Mesenchymal stem cell (in vitro differentiated cells and primary cell): ENCODE measurements around the gene PHETA1.

ENCODE experiments used
- DNase-seq: peaks from one replicate; pipeline ENCODE4 v3.0.0-alpha.2; 2013
- H2AFZ ChIP-seq: one replicate; pipeline ENCODE4 v1.6.1; 2013; ENCODE audit warnings: low read depth, mild to moderate bottlenecking, control low read depth, inconsistent platforms, low read length, moderate library complexity
- H2AK5ac ChIP-seq: 2 replicates; pipeline ENCODE4 v1.6.1; 2013; ENCODE audit warnings: low read length, moderate library complexity, mild to moderate bottlenecking, inconsistent platforms; ENCODE audit not compliant: severe bottlenecking
- H2BK120ac ChIP-seq: one replicate; pipeline ENCODE4 v1.6.1; 2013; ENCODE audit warnings: low read depth, mild to moderate bottlenecking, inconsistent platforms, low read length, moderate library complexity
- H2BK12ac ChIP-seq, 2 experiments: one replicate each; pipeline ENCODE4 v1.6.1; 2013; ENCODE audit warnings: inconsistent platforms in 2 of 2, low read length in 2 of 2, mild to moderate bottlenecking in 2 of 2, moderate library complexity in 2 of 2, control low read depth in 1 of 2
- H2BK15ac ChIP-seq: one replicate; pipeline ENCODE4 v1.6.1; 2013; ENCODE audit warnings: mild to moderate bottlenecking, low read depth, inconsistent platforms; ENCODE audit not compliant: poor library complexity, severe bottlenecking
- H2BK5ac ChIP-seq: 2 replicates; pipeline ENCODE4 v1.6.1; 2013; ENCODE audit warnings: low read depth, mild to moderate bottlenecking, low read length, control low read depth, inconsistent platforms; ENCODE audit not compliant: poor library complexity, severe bottlenecking
- H3K14ac ChIP-seq, 2 experiments: one replicate each; pipeline ENCODE4 v1.6.1; 2013; ENCODE audit warnings: inconsistent platforms in 2 of 2, low read length in 2 of 2, control low read depth in 1 of 2, mild to moderate bottlenecking in 1 of 2, moderate library complexity in 1 of 2
- H3K18ac ChIP-seq, 2 experiments: one replicate each; pipeline ENCODE4 v1.6.1; 2013; ENCODE audit warnings: inconsistent platforms in 2 of 2, low read length in 2 of 2, control low read depth in 1 of 2, low read depth in 1 of 2, mild to moderate bottlenecking in 1 of 2
- H3K23ac ChIP-seq, 2 experiments: one replicate each; pipeline ENCODE4 v1.6.1; 2013; ENCODE audit warnings: inconsistent platforms in 2 of 2, low read length in 2 of 2, mild to moderate bottlenecking in 2 of 2, moderate library complexity in 2 of 2, control low read depth in 1 of 2
- H3K27ac ChIP-seq: 2 replicates; pipeline ENCODE4 v1.5.1; 2013; ENCODE audit warnings: mild to moderate bottlenecking, moderate library complexity, low read length, control low read depth, inconsistent platforms; ENCODE audit not compliant: poor library complexity, severe bottlenecking
- H3K27me3 ChIP-seq, 2 experiments: 2 replicates each; pipeline versions ENCODE4 v1.6.1 to v1.7.0; 2013; ENCODE audit warnings: low read length in 2 of 2, mild to moderate bottlenecking in 2 of 2, moderate library complexity in 2 of 2, control low read depth in 1 of 2, inconsistent platforms in 1 of 2; ENCODE audit not compliant: control insufficient read depth in 1 of 2, insufficient read depth in 1 of 2
- H3K36me3 ChIP-seq, 2 experiments: 2 replicates each; pipeline versions ENCODE4 v1.6.1 to v1.7.0; 2013; ENCODE audit warnings: low read length in 2 of 2, control low read depth in 1 of 2, inconsistent platforms in 1 of 2, low read depth in 1 of 2, mild to moderate bottlenecking in 1 of 2; ENCODE audit not compliant: insufficient read depth in 2 of 2, control insufficient read depth in 1 of 2
- H3K4ac ChIP-seq, 2 experiments: one replicate each; pipeline ENCODE4 v1.6.1; 2013; ENCODE audit warnings: inconsistent platforms in 2 of 2, low read length in 2 of 2, mild to moderate bottlenecking in 2 of 2, moderate library complexity in 2 of 2, control low read depth in 1 of 2, low read depth in 1 of 2
- H3K4me1 ChIP-seq: 2 replicates; pipeline ENCODE4 v1.6.1; 2013; ENCODE audit warnings: low read depth, low read length, control low read depth; ENCODE audit not compliant: control insufficient read depth, insufficient read depth
- H3K4me2 ChIP-seq: 2 replicates; pipeline ENCODE4 v1.6.1; 2013; ENCODE audit warnings: low read length, mild to moderate bottlenecking, inconsistent platforms; ENCODE audit not compliant: poor library complexity, severe bottlenecking
- H3K4me3 ChIP-seq, 2 experiments: 2 replicates each; pipeline versions ENCODE4 v1.5.1 to v1.7.0; 2013; ENCODE audit warnings: low read length in 2 of 2, mild to moderate bottlenecking in 2 of 2, control low read depth in 1 of 2, low read depth in 1 of 2; ENCODE audit not compliant: insufficient read depth in 1 of 2
- H3K79me1 ChIP-seq: replicated peaks from 2 replicates; pipeline ENCODE4 v1.6.1; 2013; ENCODE audit warnings: mild to moderate bottlenecking, control low read depth, low read length, inconsistent platforms; ENCODE audit not compliant: poor library complexity, severe bottlenecking
- H3K9ac ChIP-seq: 2 replicates; pipeline ENCODE4 v1.7.0; 2013; ENCODE audit warnings: mild to moderate bottlenecking, low read length, moderate library complexity
- H3K9me3 ChIP-seq: 2 replicates; pipeline ENCODE4 v1.7.0; 2013; ENCODE audit warnings: mild to moderate bottlenecking, low read length; ENCODE audit not compliant: control insufficient read depth
- H4K8ac ChIP-seq: one replicate; pipeline ENCODE4 v1.6.1; 2013; ENCODE audit warnings: inconsistent platforms, mild to moderate bottlenecking, low read length, moderate library complexity
- H4K91ac ChIP-seq: one replicate; pipeline ENCODE4 v1.6.1; 2013; ENCODE audit warnings: mild to moderate bottlenecking, low read length, inconsistent platforms
- WGBS: methylation state at CpG from one replicate; pipeline ENCODE4 v1.1.7; 2013; ENCODE audit warnings: mixed read lengths; 5-methylcytosine and 5-hydroxymethylcytosine counted together

PHETA1 gene

GRCh38 chr12:111412007-111412829 lies 43.3 kb upstream of the PHETA1 start:
- WGBS = 27% methylated on average over 15 of the region's 15 CpGs

GRCh38 chr12:111411185-111411764 lies 42.4 kb upstream of the PHETA1 start:
- Histone ChIP-seq H2BK12ac (peak overlapping the region; percentile 53 to 88), H2BK120ac (peak overlapping the region; percentile 78), H3K27ac (peak overlapping the region; percentile 94), H3K4me3 (no peak overlapping the region), H3K4me2 (no peak overlapping the region), H2BK15ac (peak overlapping the region; percentile 96), H2AFZ (no peak overlapping the region), H3K9ac (peak overlapping the region; percentile 35), H2BK5ac (peak overlapping the region; percentile 26), H3K9me3 (no peaks in the 10 kb centered on the region), H3K4ac (peak overlapping the region; percentile 90 to 94), H4K91ac (peak overlapping the region; percentile 90), H4K8ac (peak overlapping the region; percentile 80), H3K23ac (peak overlapping the region in 1 of 2 experiments; percentile 16), H3K79me1 (no peaks in the 10 kb centered on the region), H3K4me1 (peaks cover 61% of the 10 kb centered on the region), H3K27me3 (no peaks in the 10 kb centered on the region), H3K36me3 (peaks cover 2 to 18% of the 10 kb centered on the region in 2 experiments), H3K18ac (peak overlapping the region; percentile 84 to 92), H3K14ac (peak overlapping the region in 1 of 2 experiments; percentile 53), H2AK5ac (peak overlapping the region; percentile 84)
- DNase-seq = peak; percentile 58
- 87% methylated on average over 5 of the region's 8 CpGs for WGBS

More at GRCh38 chr12:111412007-111412829, 43.3 kb upstream of the PHETA1 start:
- Histone ChIP-seq H3K4ac (peak overlapping the region; percentile 90 to 94), H3K9me3 (no peaks in the 10 kb centered on the region), H3K18ac (peak overlapping the region; percentile 83 to 84), H4K91ac (peak overlapping the region; percentile 90), H3K36me3 (peaks cover 9 to 21% of the 10 kb centered on the region in 2 experiments), H3K14ac (peak overlapping the region; percentile 67 to 86), H2AFZ (no peak overlapping the region), H2BK120ac (peak overlapping the region; percentile 78), H3K4me2 (peak overlapping the region; percentile 18), H2BK5ac (peak overlapping the region; percentile 26), H3K23ac (peak overlapping the region in 1 of 2 experiments; percentile 31), H3K27me3 (no peaks in the 10 kb centered on the region), H3K9ac (peak overlapping the region; percentile 35), H4K8ac (peak overlapping the region; percentile 89), H2BK12ac (peak overlapping the region; percentile 53 to 88), H2AK5ac (peak overlapping the region; percentile 84), H3K79me1 (no peaks in the 10 kb centered on the region), H2BK15ac (peak overlapping the region; percentile 96), H3K27ac (peak overlapping the region; percentile 94), H3K4me1 (peaks cover 61% of the 10 kb centered on the region), H3K4me3 (no peak overlapping the region)
- DNase-seq = peak; percentile 61

- peak; percentile 63 for DNase-seq
- Histone ChIP-seq H3K79me1 (no peaks in the 10 kb centered on the region), H3K27me3 (no peaks in the 10 kb centered on the region), H3K4me2 (peak overlapping the region; percentile 74), H3K9me3 (no peaks in the 10 kb centered on the region), H3K27ac (peak overlapping the region; percentile 94), H2AFZ (no peak overlapping the region), H4K91ac (peak overlapping the region; percentile 99), H2BK15ac (peak overlapping the region; percentile 90), H3K23ac (peak overlapping the region in 1 of 2 experiments; percentile 75), H2BK12ac (peak overlapping the region; percentile 95 to 98), H2AK5ac (peak overlapping the region; percentile 100), H3K18ac (peak overlapping the region; percentile 92 to 99), H3K36me3 (peaks cover 0 to 18% of the 10 kb centered on the region in 2 experiments), H3K9ac (peak overlapping the region; percentile 57), H4K8ac (peak overlapping the region; percentile 92), H2BK120ac (peak overlapping the region; percentile 83), H2BK5ac (peak overlapping the region; percentile 80), H3K4ac (peak overlapping the region; percentile 92 to 98), H3K4me1 (peaks cover 61% of the 10 kb centered on the region), H3K4me3 (peak overlapping the region in 1 of 2 experiments; percentile 52), H3K14ac (peak overlapping the region in 1 of 2 experiments; percentile 88)
- 28% methylated on average over 12 of the region's 12 CpGs for WGBS
These were observed 41.7 kb upstream of the PHETA1 start for GRCh38 chr12:111410431-111411184.
